Suppressor macrophage treated with lipopolysaccharide for 1 hour (primary cell): ENCODE measurements around the gene CLBA1.

Source experiments
- DNase-seq, 3 donors: peaks; one replicate each; pipeline ENCODE4 v3.0.0-alpha.2; 2020 to 2022

CLBA1 gene

DNA sequence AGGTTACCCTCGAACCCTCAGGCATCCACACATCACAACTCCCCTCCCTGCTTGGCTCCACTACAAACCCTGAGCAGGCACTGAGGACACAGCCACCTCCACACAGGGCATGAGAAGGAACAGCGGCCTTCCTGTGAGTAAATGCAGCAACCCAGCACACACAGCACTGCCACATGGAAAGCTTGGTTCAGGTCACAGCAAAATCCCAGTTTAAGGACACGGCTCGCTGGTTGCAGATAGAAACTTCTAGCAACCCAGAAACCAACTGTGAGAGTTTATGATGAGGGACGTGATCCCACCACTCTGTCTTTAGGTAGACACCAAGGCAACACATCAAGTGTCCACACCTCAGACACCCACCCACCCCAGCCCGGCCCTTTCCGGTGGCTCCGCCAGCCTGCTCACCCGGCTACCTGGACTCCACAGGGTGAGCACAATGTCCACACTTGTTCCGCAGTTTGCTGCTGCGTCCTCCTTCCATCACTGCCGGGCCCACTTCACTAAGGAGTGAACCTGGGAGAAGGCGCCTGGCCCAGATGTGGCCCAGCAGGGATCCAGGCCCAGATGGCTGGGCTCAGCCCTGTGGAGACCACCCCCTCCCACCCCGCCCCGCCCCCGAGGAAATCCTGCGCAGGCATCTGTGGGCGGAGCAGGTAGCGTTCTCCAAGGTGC lies 22.1 kb downstream of the CLBA1 start:
- no peak for DNase-seq

DNA sequence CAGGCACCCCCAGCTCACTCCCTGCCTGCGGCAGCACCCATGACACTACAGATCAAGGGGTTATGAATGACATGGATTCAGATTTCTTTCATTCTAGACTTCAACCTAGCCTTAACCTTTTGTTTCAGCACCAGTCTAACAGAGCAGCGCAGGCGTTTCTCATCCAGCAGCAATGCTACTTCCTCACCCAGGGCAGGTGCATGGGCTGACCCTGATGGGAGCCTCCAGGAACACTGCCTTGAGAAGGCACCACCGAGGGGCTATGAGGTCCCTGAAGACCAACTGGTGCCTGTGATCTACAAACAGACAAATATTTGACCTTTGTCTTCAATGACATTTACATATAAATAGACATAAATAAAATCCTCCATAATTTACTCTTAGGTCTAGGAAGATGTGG lies 24.5 kb downstream of the CLBA1 start:
- DNase-seq = no peak

DNA sequence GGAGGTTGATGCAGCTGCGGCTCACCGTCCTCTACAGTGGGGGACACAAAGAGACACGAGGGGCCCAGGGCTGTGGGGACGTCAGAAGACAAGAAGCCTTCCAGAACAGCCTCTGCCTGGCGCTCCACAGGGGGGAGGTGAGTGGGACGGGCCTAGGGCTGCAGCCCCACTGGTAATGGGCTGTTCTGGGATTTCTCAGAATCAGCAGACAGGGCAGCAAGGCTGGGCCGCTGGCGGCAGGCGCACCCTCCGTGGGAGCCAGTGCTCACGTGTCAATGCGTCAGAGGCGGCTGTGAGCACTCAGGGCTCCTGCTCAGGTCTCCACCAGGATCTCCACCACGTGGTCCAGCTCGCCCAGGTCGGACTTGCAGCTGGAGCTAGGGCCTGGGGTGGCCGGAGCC lies 25.3 kb downstream of the CLBA1 start:
- no peak for DNase-seq

DNA sequence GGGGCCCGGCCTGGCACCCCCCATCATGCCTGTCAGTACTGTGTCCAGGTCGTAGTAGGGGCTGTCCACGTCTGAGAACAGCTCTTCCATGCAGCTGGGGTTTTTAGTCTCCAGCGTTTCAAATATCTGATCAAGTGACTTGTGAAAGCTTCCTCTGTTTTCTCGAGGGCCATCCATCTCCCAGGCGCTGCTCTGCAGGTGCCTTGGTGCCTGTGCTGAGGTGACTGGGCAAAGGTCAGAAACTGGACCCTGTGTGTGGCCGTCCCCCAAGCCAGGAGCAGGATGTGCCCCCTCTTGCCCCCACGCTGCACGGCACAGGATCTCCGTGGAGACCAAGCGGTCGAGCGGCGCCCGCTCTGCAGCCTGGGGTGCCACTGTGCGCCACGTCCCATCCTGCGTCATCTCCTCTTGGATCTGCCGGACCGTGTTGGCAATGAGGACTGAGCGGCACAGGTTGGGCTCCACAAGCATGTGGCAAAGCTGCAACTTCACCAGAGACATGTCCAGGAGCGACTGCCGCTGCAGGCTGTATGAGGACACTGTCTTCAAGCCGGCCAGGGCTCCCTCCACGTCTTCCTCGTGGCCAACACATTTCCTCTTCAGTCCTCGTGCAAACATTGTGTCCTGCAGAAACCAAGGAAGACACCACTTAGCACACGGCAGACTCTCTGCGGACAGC lies 25.9 kb downstream of the CLBA1 start:
- no peak for DNase-seq

DNA sequence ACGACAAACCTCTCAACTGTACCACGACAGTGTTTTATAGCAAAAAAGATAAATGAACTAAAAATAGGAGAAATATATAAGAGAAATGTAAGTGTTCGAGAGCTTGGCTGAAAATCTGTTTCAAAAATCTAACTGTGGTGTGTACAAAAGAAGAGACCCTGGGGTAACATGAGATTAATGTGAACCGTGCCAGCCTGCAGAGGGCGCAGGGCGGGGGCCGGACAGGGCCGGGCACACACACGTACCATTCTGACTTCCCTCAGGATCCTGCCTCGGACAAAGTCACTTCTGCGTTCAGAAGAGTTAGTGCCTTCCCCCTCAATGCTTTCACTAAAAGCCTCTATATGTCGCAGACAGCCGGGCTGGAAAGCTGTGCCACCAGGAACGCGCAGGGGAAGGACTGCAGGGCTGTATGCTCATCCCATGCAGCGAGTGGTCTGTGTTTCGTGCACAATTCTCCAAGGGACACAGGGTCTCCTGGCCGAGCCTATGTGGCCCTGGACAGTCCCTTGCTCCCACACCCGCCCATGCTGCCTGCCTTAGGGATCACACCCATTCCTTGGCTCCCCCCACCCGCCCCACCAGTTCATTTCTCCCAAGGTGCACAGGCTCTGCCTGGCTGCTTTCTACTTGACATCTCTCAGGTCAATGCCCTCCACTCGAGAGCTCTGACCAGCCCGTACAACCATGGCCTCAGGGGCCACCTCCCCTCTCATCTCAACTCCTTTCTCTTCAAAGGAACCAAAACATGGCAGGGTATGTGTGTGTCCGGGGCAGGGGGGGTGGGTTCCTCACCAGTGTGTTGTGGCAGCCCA lies 26.8 kb downstream of the CLBA1 start:
- DNase-seq = peak; percentile 34 to 55 (median 51)

DNA sequence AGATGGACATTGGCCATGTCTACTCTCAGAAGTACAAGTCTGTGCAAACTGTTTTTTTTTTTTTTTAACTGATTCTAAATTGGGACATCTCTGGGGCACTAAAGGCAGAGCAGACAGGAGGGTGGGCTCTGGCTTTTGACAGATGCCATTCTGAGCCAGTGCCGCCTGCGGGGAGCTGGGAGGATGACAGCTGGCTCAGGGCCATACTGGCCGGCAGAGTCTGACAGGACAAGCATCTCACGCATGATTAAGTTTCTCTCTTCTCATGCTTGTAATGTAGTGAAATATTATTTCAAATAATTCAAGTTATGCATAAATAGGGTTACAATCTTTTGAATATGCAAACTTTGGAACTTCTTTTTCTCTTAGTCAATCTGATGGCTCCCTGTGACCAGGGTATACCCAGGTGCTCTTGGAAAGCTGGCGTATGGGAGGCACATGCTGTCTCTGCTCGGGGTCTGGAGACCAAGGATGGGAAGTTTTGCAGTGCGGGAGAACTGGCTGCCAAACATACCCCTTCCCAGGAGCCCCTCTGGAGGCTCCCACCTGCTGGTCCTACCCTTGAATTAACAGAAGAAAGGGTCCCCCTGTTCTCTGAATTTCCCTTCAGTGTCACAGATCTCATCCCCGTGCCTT lies 27.7 kb downstream of the CLBA1 start:
- no peak for DNase-seq

DNA sequence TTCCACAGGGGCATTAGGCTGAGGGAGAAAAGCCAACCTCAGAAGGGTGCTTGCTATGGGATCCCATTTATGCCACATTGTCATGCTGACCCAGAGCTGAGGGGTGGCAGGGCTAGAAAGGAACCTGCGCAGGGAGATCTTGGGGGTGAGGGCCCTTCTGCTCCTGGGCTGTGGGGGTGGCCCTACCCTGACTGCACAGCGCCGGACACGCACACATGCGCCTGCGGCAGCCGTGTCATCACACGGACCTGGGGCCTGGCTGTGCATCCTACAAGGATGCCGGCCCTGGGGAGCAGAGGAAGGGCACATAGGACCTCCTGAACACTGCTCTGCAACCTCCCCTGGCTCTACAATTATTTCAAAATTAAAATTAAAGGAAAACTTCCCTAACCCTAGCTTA lies 28.4 kb downstream of the CLBA1 start:
- DNase-seq = no peak

DNA sequence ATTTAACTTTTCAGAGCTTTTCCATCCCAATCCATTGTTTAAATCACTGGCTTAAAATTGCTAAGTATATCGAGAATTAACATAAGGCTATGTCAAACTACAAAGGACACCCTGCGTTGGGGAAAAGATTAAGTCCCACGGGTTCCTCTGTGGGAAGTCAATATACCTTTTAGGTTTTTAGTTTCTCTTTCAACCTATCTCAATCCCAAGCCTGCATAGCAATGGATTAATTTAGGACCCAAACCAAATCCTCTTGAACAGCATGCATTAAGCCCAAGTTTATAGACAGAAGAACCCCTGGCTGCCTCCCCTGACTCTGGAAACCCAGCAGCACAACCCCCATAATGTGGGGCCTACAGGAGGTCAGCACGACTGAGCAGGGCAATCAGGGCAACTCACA lies 29.0 kb downstream of the CLBA1 start:
- DNase-seq = no peak

DNA sequence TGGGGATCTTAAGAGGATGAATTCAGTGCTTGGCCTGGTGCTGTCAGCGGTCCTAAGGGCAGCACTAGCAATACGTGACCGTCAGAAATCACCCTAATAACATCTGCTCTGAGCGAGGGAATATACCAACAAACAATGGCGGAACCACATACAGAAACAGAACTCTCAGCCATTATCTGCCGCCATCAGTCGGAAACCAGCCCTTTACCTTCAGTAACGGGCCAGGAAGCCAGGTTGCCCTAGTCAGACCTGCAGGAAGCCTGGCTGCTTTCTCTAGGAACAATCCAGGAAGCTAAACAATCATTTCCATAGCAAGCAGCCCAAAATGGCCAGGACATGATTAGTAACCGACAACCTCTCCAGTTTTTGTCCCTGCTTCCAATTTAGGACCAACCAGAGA lies 29.7 kb downstream of the CLBA1 start:
- no peak for DNase-seq

DNA sequence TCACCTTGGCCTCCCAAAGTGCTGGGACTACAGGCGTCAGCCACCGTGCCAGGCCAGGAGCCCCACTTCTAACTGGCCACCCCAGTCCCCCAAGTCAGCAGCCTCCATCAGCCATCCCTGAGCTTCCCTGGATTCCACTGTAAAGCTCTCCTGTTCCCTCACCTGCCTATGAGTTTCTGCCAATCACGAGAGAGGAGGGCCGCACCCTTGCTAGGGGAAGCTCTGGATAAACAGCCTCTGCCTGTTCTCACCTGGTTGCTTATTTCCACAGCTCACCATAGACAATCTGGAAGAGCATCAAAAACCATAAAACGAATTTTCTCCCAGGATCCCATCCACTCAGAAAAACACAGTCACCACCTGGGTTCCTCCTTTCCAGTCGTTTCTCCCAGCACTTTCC lies 30.3 kb downstream of the CLBA1 start:
- no peak for DNase-seq

DNA sequence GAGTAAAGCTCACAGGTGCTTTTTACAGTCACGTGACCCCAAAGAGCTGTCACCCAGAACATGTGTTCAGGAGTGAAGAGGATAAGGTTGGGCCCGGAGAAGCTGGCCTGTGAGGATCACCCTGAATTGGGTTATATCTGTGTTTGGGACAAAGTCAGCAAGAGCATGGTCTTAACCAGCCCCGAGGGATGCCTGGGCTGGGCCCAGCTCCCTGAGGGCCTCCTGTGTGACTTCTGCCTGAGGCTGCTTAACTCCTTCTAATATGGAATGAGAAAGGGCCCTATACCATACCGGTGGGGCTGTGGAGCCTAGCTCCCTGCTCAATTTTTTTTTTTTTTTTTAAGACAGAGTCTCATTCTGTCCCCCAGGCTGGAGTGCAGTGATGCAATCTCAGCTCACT lies 32.8 kb downstream of the CLBA1 start:
- DNase-seq = no peak

DNA sequence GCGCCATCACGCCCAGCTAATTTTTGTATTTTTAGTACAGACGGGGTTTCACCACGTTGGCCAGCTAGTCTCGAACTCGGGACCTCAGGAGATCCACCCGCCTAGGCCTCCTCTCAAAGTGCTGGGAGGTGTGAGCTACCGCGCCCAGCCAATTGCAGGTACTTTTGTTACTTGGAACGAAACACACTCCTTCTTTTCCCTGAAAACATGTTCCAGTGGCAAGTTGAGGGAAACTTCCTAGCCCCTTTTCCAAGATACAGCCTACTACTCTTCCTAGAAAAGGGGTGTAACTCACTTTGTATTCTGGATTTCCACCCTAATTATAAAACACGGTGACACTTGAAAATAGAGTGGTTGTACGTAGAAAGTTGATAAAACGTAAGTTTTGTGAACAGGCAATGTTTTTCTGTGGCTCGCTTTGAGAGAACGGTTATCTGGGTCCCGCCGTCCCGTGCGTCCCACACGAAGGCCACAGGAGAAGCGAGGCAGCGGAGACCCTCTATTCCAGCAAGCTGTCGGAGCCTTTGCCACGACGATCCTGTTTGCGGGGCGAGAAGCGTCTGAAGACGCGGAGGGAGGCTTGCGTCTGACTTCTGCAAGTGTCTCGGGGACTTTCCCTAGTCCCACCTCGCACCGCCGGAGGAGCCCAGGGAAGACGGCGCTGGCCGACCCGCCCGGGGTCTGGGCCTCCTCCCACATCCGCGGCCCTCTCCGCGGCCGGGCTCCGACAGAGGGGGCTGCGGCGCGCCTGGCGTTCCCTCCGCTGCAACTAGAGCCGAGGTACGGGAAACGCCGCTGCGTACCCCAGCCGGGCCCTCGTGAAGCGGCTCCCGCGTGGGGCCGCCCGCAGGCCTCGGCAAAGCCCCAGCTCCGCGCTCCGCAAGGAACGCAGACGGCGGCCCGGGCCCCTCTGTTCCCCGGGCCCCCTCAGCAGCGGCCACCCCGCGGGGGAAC lies 34.5 kb downstream of the CLBA1 start:
- peak; percentile 63 to 77 (median 65) for DNase-seq

DNA sequence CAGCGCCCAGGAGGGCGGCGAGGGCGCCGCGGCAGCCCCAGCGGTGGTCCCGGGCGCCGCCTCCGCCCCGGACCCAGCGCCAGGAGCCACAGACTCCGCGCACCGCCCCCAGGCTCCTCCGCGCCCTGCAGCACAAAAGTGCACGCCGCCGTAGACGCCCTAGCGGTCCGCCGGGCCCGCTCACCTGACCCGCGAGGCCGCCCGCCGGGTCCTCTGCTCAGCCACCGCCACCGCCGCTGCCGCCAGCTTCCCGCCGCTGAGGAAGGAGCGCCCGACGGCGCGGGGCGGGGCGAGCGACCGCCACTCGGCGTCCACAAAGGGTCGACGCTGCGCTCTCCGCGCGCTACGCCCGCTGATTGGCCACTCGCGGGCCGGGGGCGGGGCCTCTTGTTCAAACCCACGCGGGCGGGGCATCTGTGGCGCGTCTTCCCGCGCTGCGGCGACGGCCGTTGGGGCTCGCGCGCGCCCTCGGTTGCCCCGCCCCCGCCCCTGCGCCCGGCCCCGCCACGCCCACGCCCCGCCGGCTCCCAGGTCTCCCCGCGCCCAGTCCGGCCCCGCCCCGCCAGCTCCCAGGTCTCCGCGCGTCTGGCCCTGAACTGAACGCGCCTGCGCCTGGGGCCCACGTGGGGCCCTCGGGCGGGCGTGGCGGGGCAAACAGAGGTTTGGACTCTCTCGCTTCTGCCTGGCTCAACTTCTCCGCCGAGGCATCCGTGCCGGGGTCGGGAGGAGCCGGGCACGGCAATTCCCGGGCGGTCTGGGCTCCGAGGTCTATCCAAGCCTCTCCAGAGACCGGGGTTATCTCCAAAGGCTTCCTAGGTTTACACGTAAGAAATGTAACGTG lies 35.4 kb downstream of the CLBA1 start, which contains the start of gene CDCA4:
TSS of gene CDCA4 (minus strand) at position 269 of the 841 bp plus-strand sequence. CDS start 9,154 bp downstream, outside the sequence.
- peak; percentile 98 to 100 (median 100) for DNase-seq

DNA sequence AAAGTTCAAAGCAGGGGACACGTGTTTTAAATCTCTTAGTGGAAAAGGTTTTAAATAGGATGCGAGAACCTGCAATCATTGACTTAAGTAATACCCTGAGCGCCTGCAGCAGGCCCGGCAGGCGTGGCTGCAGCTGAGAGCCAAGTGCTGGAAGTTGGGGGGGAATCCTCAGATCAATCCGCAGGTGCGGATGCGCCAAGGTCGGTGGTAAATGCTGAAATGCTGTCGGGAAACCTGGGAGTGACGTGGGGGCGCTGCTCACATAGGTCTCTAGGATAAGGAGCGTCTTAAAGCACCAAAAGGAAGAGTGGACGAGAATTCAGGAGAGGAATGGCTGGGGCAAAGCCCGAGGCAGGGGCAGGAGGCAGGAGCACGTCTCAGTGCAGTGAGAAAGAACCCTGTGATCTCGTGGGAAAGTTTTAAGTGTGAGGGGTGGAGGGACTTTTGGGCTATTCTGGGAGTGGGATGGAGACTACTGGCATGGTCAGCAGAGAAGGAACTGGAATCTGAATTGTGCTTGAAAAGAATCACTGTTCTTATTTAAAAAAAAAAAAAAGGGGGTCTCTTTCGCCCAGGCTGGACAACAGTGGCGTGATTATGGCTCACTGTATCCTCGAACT lies 36.2 kb downstream of the CLBA1 start:
- peak in 2 of 3 donors; percentile 47 to 49 for DNase-seq

DNA sequence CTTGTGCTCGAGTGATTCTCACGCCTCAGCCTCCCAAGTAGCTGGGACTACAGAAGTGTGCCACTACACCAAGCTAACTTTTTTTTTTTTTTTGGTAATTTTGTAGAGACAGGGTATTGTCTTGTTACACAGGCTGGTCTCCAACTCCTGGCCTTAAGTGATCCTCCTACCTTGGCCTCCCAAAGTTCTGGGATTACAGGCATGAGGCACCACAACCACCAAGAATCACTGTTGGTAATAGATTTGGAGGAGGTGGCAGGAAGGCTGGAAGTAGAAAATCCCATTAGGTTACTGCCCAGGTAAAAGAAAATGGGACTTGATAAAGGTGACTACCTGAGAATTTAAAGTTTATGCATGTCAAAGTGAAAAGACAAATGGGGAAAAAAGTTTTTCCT lies 36.7 kb downstream of the CLBA1 start:
- DNase-seq = no peak

DNA sequence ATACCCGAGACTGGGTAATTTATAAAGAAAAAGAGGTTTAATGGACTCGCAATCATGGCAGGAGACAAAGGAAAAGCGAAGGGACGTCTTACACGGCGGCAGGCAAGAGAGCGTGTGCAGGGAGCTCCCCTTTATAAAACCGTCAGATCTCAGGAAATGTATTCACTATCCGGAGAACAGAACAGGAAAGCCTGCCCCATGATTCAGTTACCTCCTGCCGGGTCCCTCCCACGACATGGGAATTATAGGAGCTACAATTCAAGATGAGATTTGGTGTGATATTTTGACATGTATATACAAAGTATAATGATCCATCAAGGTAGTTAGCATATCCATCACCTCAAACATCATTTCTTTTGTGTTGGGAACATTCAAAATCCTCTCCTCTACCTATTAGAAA lies 37.6 kb downstream of the CLBA1 start:
- DNase-seq = peak in 1 of 3 donors; percentile 28

DNA sequence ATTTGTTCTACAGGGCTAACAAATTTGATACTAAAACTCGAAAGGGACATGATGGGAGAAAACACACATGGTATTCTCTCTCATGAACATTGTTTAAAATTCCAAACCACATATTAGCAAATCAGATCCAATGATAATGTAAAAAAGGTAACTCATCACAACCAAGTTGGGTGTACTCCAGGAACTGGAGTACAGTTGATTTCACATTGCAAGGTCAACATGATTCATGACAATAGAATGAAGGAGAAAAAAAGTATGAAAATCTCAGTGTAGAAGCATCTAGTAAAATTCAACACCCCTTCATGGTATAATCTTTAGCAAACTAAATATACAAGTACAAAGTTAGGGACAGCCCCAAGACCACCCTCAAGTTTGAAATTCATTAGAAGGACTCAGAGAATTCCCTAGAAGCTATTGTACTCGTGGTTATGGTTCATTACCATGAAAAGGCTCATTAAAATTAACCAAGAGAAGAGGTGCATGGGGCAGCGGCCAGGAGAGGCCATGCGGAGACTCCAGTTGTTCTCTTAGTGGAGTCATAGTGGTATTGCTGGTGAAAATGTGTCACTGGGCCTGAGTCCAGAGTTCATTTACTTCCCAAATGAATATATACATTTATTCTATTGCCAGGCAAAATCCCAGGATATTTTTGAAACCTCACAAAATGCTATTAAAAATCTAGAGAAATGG lies 38.3 kb downstream of the CLBA1 start:
- no peak for DNase-seq

DNA sequence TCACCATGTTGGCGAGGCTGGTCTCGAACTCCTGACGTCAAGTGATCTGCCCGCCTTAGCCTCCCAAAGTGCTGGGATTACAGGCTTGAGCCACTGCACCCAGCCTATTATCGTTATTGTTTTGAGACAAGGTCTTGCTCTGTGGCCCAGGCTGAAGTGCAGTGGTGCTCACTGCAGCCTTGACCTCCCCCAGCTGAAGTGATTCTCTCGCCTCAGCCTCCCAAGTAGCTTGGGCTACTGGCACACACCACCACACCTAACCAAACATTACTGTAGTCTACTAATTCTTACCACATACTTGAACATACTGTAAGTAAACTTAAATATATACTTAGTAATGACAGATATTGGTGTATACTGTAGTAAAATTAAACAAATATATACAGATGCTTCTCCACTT lies 39.8 kb downstream of the CLBA1 start:
- DNase-seq = no peak

DNA sequence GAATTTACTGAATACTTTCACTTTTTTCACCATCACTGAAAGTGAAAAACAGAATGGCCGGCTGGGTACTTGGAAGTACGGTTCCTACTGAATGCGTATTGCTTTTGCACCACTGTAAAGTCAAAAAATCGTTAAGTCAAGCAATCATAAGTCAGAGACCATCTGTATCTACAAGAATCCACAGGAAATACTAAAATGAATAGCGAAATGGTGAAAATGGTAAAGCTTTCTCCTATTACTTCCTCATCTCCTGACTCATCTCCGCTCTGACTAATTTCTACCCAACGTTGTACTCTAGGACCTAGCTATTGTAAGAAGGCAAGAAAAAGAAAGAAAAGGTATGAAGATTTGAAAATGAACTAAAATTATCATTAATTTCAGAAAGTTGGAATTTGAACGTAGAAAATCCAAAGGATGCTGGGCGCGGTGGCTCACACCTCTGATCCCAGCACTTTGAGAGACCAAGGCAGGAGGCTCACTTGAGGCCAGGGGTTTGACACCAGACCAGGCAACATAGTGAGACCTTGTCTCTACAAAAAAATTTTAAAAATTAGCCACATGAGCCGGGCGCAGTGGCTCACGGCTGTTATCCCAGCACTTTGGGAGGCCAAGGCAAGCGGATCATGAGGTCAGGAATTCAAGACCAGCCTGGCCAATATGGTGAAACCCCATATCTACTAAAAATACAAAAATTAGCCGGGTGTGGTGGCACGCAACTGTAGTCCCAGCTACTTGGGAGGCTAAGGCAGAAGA lies 40.6 kb downstream of the CLBA1 start:
- peak; percentile 64 to 90 (median 89) for DNase-seq
